Measurements from ENCODE around the gene LY6G5C. TPM values are rescaled to one million over a fixed set of nuclear protein-coding genes. Genes with fewer than 3 reads are reported as not detected.

Gene LY6G5C
- total and polyA plus RNA-seq, 9 of the 15 experiments (the other 6 are each of a cell fraction or from before 2014, with no cell fraction given), result 0.10 to 0.67 (median 0.46) TPM; not detected in 4

GRCh38 chr6:31652925-31653724, 27.7 kb downstream of the LY6G5C start (continued):
- TF ChIP-seq STAT6 (CRISPR knock-in tag; IDR thresholded peaks at IDR 0.05), result peak; percentile 6; the same call in 1 of the 2 replicates
- no peak; the same call in 1 of the 2 replicates for TF ChIP-seq CGGBP1 (CRISPR knock-in tag; IDR thresholded peaks at IDR 0.05)
- no peak for TF ChIP-seq YBX1 (IDR thresholded peaks at IDR 0.05)
- peak in 1 of 2 experiments; percentile 72; a peak in 2 of 4 replicates for TF ChIP-seq ZNF639 (CRISPR knock-in tag; conservative IDR thresholded peaks at IDR 0.05 in 1 of 2, IDR thresholded peaks at IDR 0.05 in 1 of 2)
- 0 out of 2 replicates have a peak, but pooled peaks have one; percentile 5 for TF ChIP-seq ZBTB12 (CRISPR knock-in tag; IDR thresholded peaks at IDR 0.05)
- 0 out of 2 replicates have a peak, but pooled peaks have one; percentile 15 for TF ChIP-seq E2F1 (CRISPR knock-in tag; IDR thresholded peaks at IDR 0.05)
- TF ChIP-seq BRF1 (IDR thresholded peaks at IDR 0.05; ENCODE audit: borderline replicate concordance, extremely low read depth, insufficient read length), result no peak
- TF ChIP-seq UBTF (IDR thresholded peaks at IDR 0.05; ENCODE audit: borderline replicate concordance in 1 of 2, low read depth in 2 of 2, low read length in 2 of 2), result no peak; a peak in 2 of 4 replicates
